GM23338 (cell line): ENCODE results near the gene AKAP13. TPM values are rescaled to one million over a fixed set of nuclear protein-coding genes. Genes with fewer than 3 reads are reported as not detected.

ENCODE experiments used
- ATAC-seq: fragments of 200-7000 bp; cut with Tn5 transposase; 3 replicates; pipeline ENCODE4 v1.9.1; 2020
- DNase-seq: peaks from one replicate; pipeline ENCODE4 v3.0.0-alpha.2; 2015; ENCODE audit warnings: low spot score
- H2AFZ ChIP-seq: fragments of 200-600 bp; sonication (generic); 2 replicates; pipeline ENCODE4 v1.8.0; 2016; ENCODE audit warnings: antibody characterized with exemption, mild to moderate bottlenecking, moderate library complexity
- H3F3A ChIP-seq: fragments of 200-600 bp; sonication (generic); replicated peaks from 2 replicates; pipeline ENCODE4 v1.8.0; 2017; ENCODE audit warnings: antibody characterized with exemption, mixed run types, low read depth
- H3K27ac ChIP-seq: fragments of 200-600 bp; sonication (generic); 2 replicates; pipeline ENCODE4 v1.6.1; 2016; ENCODE audit warnings: low read depth
- H3K27me3 ChIP-seq: fragments of 200-600 bp; sonication (generic); 2 replicates; pipeline ENCODE4 v1.8.0; 2016; ENCODE audit warnings: mild to moderate bottlenecking, mixed run types, moderate library complexity; ENCODE audit not compliant: insufficient read depth
- H3K36me3 ChIP-seq: fragments of 200-600 bp; sonication (generic); 2 replicates; pipeline ENCODE4 v1.8.0; 2016; ENCODE audit warnings: mild to moderate bottlenecking; ENCODE audit not compliant: insufficient read depth
- H3K4me1 ChIP-seq: fragments of 200-600 bp; sonication (generic); 2 replicates; pipeline ENCODE4 v1.8.0; 2016; ENCODE audit warnings: mild to moderate bottlenecking, moderate library complexity; ENCODE audit not compliant: insufficient read depth
- H3K4me2 ChIP-seq: fragments of 200-600 bp; sonication (generic); 2 replicates; pipeline ENCODE4 v1.7.1; 2017; ENCODE audit warnings: mixed run types
- H3K4me3 ChIP-seq: fragments of 200-600 bp; sonication (generic); 2 replicates; pipeline ENCODE4 v1.6.1; 2016; ENCODE audit warnings: mixed run types
- H3K79me2 ChIP-seq: fragments of 200-600 bp; sonication (generic); replicated peaks from 2 replicates; pipeline ENCODE4 v1.8.0; 2017; ENCODE audit warnings: mild to moderate bottlenecking; ENCODE audit not compliant: insufficient read depth
- H3K9me2 ChIP-seq: fragments of 200-600 bp; sonication (generic); 2 replicates; pipeline ENCODE4 v1.8.0; 2017; ENCODE audit not compliant: insufficient read depth
- H4K20me1 ChIP-seq: fragments of 200-600 bp; sonication (generic); replicated peaks from 2 replicates; pipeline ENCODE4 v1.8.0; 2017; ENCODE audit warnings: mild to moderate bottlenecking; ENCODE audit not compliant: insufficient read depth
- H3K27ac Mint-ChIP-seq: 2 replicates; pipeline ENCODE4 v1.8.0; 2020; ENCODE audit warnings: inconsistent platforms, mild to moderate bottlenecking, moderate library complexity, mixed read lengths
- H3K27me3 Mint-ChIP-seq: 3 replicates; pipeline ENCODE4 v1.8.0; 2022; ENCODE audit warnings: low read depth, mild to moderate bottlenecking, moderate library complexity, mixed read lengths, inconsistent platforms; ENCODE audit not compliant: insufficient read depth, poor library complexity
- H3K36me3 Mint-ChIP-seq: 3 replicates; pipeline ENCODE4 v1.8.0; 2021; ENCODE audit warnings: low read depth, mild to moderate bottlenecking, inconsistent platforms, moderate library complexity, mixed read lengths
- H3K4me1 Mint-ChIP-seq: 3 replicates; pipeline ENCODE4 v1.8.0; 2020; ENCODE audit warnings: mild to moderate bottlenecking, inconsistent platforms, mixed read lengths
- H3K4me3 Mint-ChIP-seq: 3 replicates; pipeline ENCODE4 v1.8.0; 2021; ENCODE audit warnings: moderate library complexity, mild to moderate bottlenecking, inconsistent platforms, mixed read lengths
- H3K9me3 Mint-ChIP-seq: 3 replicates; pipeline ENCODE4 v1.8.0; 2020; ENCODE audit warnings: moderate library complexity, mild to moderate bottlenecking, inconsistent platforms, mixed read lengths
- CREB1 ChIP-seq: fragments of 250-450 bp; sonication (Bioruptor Pico); IDR thresholded peaks from 2 replicates; pipeline ENCODE4 v1.5.0; 2020; ENCODE audit warnings: low read depth, mild to moderate bottlenecking, moderate library complexity
- EZH2 ChIP-seq: fragments of 200-600 bp; sonication (generic); IDR thresholded peaks from one replicate; pipeline ENCODE4 v1.8.0; 2017; ENCODE audit warnings: antibody characterized with exemption, mild to moderate bottlenecking, low read depth; ENCODE audit not compliant: unreplicated experiment
- EZH2phosphoT487 ChIP-seq: fragments of 200-600 bp; sonication (generic); IDR thresholded peaks from one replicate; pipeline ENCODE4 v1.8.1; 2018; ENCODE audit warnings: antibody characterized with exemption; ENCODE audit not compliant: unreplicated experiment
- NANOG ChIP-seq: IDR thresholded peaks from 2 replicates; pipeline ENCODE4 v1.6.1; 2016; ENCODE audit warnings: antibody characterized with exemption, borderline replicate concordance
- POLR2AphosphoS5 ChIP-seq: IDR thresholded peaks from 2 replicates; pipeline ENCODE4 v1.6.1; 2016; ENCODE audit warnings: antibody characterized with exemption, low read depth
- REST ChIP-seq: IDR thresholded peaks from one replicate; pipeline ENCODE4 v1.6.1; 2018; ENCODE audit warnings: antibody characterized with exemption; ENCODE audit not compliant: unreplicated experiment
- ZNF462 ChIP-seq: fragments of 250-450 bp; sonication (Bioruptor Pico); IDR thresholded peaks from 2 replicates; pipeline ENCODE4 v1.5.0; 2020; ENCODE audit warnings: mild to moderate bottlenecking, moderate library complexity
- polyA plus RNA-seq: library from polyadenylated mRNA; unstranded; fragments of >200 nt; fragmentation: Nextera tagmentation; extraction: Ambion mirVana; gene quantifications from 2 replicates; pipeline ENCODE4 v1.2.1, GENCODE V29; 2016
- total RNA-seq: library from RNA; depleted of rRNA; stranded (reverse); fragments of >200 nt; shearing (Covaris generic); gene quantifications from 2 replicates; pipeline ENCODE4 v1.2.3, GENCODE V29; 2014

Gene AKAP13
- total and polyA plus RNA-seq, 2 experiments from 2014 or later = 46.2 to 60.7 TPM

GRCh38 chr15:85472349-85472748 lies 91.9 kb downstream of the AKAP13 start (continued):
- no peak for TF ChIP-seq ZNF462
- TF ChIP-seq CREB1 = no peak
- no peak for TF ChIP-seq EZH2

- Histone ChIP-seq H3K9me2 (no peaks in the 10 kb centered on the region), H3K36me3 (no peaks in the 10 kb centered on the region), H3K27ac (no peak overlapping the region), H3K27me3 (no peaks in the 10 kb centered on the region), H3K4me1 (peaks cover 30% of the 10 kb centered on the region), H4K20me1 (peaks cover 27% of the 10 kb centered on the region; the same call in 1 of the 2 replicates), H3K79me2 (peaks cover 93% of the 10 kb centered on the region), H2AFZ (no peak overlapping the region), H3K4me3 (no peak overlapping the region), H3K4me2 (no peak overlapping the region), H3F3A (no peaks in the 10 kb centered on the region)
- Mint-ChIP-seq H3K4me1 (peaks cover 36% of the 10 kb centered on the region), H3K27me3 (no peaks in the 10 kb centered on the region), H3K4me3 (no peak overlapping the region), H3K27ac (no peak overlapping the region), H3K9me3 (no peaks in the 10 kb centered on the region), H3K36me3 (no peaks in the 10 kb centered on the region)
- ATAC-seq (peak; percentile 28; the same call in 1 of the 3 replicates), DNase-seq (no peak)
- TF ChIP-seq ZNF462 (no peak), POLR2AphosphoS5 (no peak), EZH2phosphoT487 (no peak), NANOG (no peak), REST (no peak)
These were observed 93.1 kb downstream of the AKAP13 start for GRCh38 chr15:85473455-85473854.
